Measurements from ENCODE around the gene RNU5B-1.

DNA sequence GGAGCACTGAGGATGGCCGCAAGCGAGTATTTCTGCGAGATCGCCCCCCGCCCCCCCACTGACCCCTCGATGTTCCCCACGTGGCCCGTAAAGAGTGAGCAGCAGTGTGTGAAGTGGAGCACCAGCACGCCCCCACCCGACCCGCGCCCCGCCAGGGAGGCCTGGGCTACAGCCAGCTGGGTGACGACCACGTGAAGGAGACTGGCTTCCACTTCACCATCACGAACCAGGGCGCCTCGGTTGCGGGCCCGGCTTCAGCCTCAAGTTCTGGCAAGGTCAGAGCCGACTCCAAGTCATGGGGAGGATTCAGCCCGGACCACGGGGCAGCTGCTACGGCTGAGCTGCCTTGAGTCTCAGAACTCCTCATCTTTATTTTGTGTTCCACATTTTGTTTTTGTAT, 2.4 kb upstream of the RNU5B-1 start:
- TF ChIP-seq, protein P1, sequence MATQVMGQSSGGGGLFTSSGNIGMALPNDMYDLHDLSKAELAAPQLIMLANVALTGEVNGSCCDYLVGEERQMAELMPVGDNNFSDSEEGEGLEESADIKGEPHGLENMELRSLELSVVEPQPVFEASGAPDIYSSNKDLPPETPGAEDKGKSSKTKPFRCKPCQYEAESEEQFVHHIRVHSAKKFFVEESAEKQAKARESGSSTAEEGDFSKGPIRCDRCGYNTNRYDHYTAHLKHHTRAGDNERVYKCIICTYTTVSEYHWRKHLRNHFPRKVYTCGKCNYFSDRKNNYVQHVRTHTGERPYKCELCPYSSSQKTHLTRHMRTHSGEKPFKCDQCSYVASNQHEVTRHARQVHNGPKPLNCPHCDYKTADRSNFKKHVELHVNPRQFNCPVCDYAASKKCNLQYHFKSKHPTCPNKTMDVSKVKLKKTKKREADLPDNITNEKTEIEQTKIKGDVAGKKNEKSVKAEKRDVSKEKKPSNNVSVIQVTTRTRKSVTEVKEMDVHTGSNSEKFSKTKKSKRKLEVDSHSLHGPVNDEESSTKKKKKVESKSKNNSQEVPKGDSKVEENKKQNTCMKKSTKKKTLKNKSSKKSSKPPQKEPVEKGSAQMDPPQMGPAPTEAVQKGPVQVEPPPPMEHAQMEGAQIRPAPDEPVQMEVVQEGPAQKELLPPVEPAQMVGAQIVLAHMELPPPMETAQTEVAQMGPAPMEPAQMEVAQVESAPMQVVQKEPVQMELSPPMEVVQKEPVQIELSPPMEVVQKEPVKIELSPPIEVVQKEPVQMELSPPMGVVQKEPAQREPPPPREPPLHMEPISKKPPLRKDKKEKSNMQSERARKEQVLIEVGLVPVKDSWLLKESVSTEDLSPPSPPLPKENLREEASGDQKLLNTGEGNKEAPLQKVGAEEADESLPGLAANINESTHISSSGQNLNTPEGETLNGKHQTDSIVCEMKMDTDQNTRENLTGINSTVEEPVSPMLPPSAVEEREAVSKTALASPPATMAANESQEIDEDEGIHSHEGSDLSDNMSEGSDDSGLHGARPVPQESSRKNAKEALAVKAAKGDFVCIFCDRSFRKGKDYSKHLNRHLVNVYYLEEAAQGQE (IDR thresholded peaks at IDR 0.05; ENCODE audit: insufficient replicate concordance, low read depth): no peak
- TF ChIP-seq, protein P2, sequence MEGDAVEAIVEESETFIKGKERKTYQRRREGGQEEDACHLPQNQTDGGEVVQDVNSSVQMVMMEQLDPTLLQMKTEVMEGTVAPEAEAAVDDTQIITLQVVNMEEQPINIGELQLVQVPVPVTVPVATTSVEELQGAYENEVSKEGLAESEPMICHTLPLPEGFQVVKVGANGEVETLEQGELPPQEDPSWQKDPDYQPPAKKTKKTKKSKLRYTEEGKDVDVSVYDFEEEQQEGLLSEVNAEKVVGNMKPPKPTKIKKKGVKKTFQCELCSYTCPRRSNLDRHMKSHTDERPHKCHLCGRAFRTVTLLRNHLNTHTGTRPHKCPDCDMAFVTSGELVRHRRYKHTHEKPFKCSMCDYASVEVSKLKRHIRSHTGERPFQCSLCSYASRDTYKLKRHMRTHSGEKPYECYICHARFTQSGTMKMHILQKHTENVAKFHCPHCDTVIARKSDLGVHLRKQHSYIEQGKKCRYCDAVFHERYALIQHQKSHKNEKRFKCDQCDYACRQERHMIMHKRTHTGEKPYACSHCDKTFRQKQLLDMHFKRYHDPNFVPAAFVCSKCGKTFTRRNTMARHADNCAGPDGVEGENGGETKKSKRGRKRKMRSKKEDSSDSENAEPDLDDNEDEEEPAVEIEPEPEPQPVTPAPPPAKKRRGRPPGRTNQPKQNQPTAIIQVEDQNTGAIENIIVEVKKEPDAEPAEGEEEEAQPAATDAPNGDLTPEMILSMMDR (IDR thresholded peaks at IDR 0.05; ENCODE audit: insufficient read depth, low read length): no peak
